Liver (tissue), 3 donors: ENCODE results near the gene PLCD3.

Experiments
- CTCF ChIP-seq: fragments of 150-350 bp; IDR thresholded peaks from 2 replicates; pipeline ENCODE4 v1.5.1; 2017; ENCODE audit warnings: improper control_type of control experiment, low read depth, low read length; ENCODE audit not compliant: missing input control
- EGR1 ChIP-seq, 2 donors: IDR thresholded peaks; 2 replicates each; pipeline ENCODE4 v1.6.1; 2016 to 2018; ENCODE audit warnings: antibody characterized with exemption in 2 of 2, low read depth in 2 of 2
- FOXA1 ChIP-seq: IDR thresholded peaks from 2 replicates; pipeline ENCODE4 v1.6.1; 2016; ENCODE audit warnings: antibody characterized with exemption
- JUND ChIP-seq, 2 donors: IDR thresholded peaks; 2 replicates each; pipeline ENCODE4 v1.6.1; 2016; ENCODE audit warnings: antibody characterized with exemption in 2 of 2
- MAX ChIP-seq: IDR thresholded peaks from 2 replicates; pipeline ENCODE4 v1.6.1; 2016; ENCODE audit warnings: antibody characterized with exemption
- RAD21 ChIP-seq, 2 donors: IDR thresholded peaks; 2 replicates each; pipeline ENCODE4 v1.6.1; 2016; ENCODE audit warnings: antibody characterized with exemption in 2 of 2, mild to moderate bottlenecking in 2 of 2
- REST ChIP-seq: IDR thresholded peaks from 2 replicates; pipeline ENCODE4 v1.6.1; 2016; ENCODE audit warnings: antibody characterized with exemption, mild to moderate bottlenecking
- RXRA ChIP-seq, 2 donors: IDR thresholded peaks; 2 replicates each; pipeline ENCODE4 v1.6.1; 2017 to 2018; ENCODE audit warnings: antibody characterized with exemption in 2 of 2, mild to moderate bottlenecking in 1 of 2
- SP1 ChIP-seq: IDR thresholded peaks from 2 replicates; pipeline ENCODE4 v1.6.1; 2018; ENCODE audit warnings: antibody characterized with exemption, mild to moderate bottlenecking
- TAF1 ChIP-seq: conservative IDR thresholded peaks from 2 replicates; pipeline ENCODE4 v1.6.1; 2016; ENCODE audit warnings: antibody characterized with exemption, mild to moderate bottlenecking
- YY1 ChIP-seq: IDR thresholded peaks from 2 replicates; pipeline ENCODE4 v1.6.1; 2016; ENCODE audit warnings: antibody characterized with exemption, mild to moderate bottlenecking
- donor health status: healthy.
- donor health status: healthy.

GRCh38 chr17:45104497-45104896, 27.8 kb downstream of the PLCD3 start:
- TF ChIP-seq MAX (no peak), TAF1 (no peak), RAD21 (IDR thresholded peaks at IDR 0.05) (no peak), CTCF (no peak), EGR1 (IDR thresholded peaks at IDR 0.05; ENCODE audit: low read depth in 2 of 2) (no peak), SP1 (no peak), YY1 (no peak), REST (no peak), RXRA (IDR thresholded peaks at IDR 0.05) (no peak), FOXA1 (no peak), JUND (IDR thresholded peaks at IDR 0.05) (no peak)
